Activated T-cell treated with anti-CD3 and anti-CD28 coated beads, Interleukin-2, amount 50 U/mL, for 72 hours (primary cell): Measurements from ENCODE around the gene SOWAHA. TPM values are rescaled to one million over a fixed set of nuclear protein-coding genes. Genes with fewer than 3 reads are reported as not detected.

Source experiments
- ATAC-seq, 2 donors: fragments of 150-1000 bp; cut with Tn5 transposase; replicated peaks in 1 of 2; 2 replicates each; pipeline ENCODE4 v1.10.0; 2021; ENCODE audit warnings: moderate library complexity in 2 of 2, mild to moderate bottlenecking in 1 of 2
- DNase-seq, 2 donors: peaks; one replicate each; pipeline ENCODE4 v3.0.0; 2021 to 2022; ENCODE audit warnings: mixed read lengths in 1 of 2
- H3K27ac Mint-ChIP-seq: one replicate; pipeline ENCODE4 v1.8.0; 2022; ENCODE audit warnings: mild to moderate bottlenecking, moderate library complexity, mixed read lengths
- H3K27me3 Mint-ChIP-seq: one replicate; pipeline ENCODE4 v1.8.0; 2022; ENCODE audit warnings: low read depth, mixed read lengths
- H3K36me3 Mint-ChIP-seq, 2 donors: one replicate each; pipeline ENCODE4 v1.8.0; 2022; ENCODE audit warnings: mixed read lengths in 2 of 2, mild to moderate bottlenecking in 1 of 2; ENCODE audit not compliant: insufficient read depth in 2 of 2
- H3K4me1 Mint-ChIP-seq: one replicate; pipeline ENCODE4 v1.8.0; 2022; ENCODE audit warnings: low read depth, mixed read lengths
- H3K4me3 Mint-ChIP-seq, 2 donors: one replicate each; pipeline ENCODE4 v1.8.0; 2022; ENCODE audit warnings: mild to moderate bottlenecking in 2 of 2, mixed read lengths in 2 of 2, moderate library complexity in 2 of 2
- H3K9me3 Mint-ChIP-seq, 2 donors: one replicate each; pipeline ENCODE4 v1.8.0; 2022; ENCODE audit warnings: mixed read lengths in 2 of 2
- total RNA-seq, 2 donors: library from RNA; stranded (reverse); gene quantifications; one replicate each; pipeline ENCODE4 v1.2.3, GENCODE V29; 2022

Gene SOWAHA
- total RNA-seq, 2 donors from 2014 or later: not detected

DNA sequence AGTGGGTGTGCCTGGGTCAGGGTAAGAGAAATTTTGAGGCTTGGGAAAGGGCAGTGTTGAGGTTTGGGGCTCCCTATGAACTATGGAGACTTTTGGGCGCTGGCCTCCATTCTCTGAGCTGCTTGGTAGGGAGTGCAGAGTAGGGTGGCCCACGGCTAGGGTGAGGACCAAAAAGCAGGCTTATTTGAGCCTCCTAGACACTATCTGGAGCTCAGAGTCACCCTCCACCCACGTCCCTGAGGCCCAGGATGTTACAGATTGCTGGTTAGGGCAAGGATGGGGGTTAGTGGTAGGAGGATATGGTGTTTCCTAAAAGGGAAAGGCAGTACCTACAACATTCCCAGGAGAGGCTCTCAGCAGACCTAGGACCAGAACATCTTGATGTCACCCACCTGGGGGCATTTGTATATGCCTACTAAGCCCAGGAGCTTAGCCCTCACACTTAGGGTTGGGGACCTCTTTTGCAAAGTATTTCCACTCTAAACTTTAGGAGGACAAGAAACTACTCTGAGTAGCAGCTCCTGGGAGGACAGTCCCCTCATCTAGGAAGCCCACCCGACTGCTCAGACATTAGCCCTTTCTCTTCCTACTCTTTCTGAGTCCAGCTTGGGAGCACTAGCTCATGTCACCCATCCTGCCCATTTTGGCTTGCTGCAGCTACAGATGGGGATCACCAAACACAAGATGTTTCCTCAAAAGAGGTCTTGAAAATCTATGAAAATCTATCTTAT is 15.0 kb downstream of the SOWAHA start:
- no peaks in the 10 kb centered on the region for H3K36me3 Mint-ChIP-seq
- H3K4me3 Mint-ChIP-seq: no peak overlapping the region
- no peak for DNase-seq
- peaks cover 9% of the 10 kb centered on the region for H3K4me1 Mint-ChIP-seq
- H3K27ac Mint-ChIP-seq: no peak overlapping the region
- no peak for ATAC-seq
- no peaks in the 10 kb centered on the region for H3K9me3 Mint-ChIP-seq
- peaks cover 75% of the 10 kb centered on the region for H3K27me3 Mint-ChIP-seq

DNA sequence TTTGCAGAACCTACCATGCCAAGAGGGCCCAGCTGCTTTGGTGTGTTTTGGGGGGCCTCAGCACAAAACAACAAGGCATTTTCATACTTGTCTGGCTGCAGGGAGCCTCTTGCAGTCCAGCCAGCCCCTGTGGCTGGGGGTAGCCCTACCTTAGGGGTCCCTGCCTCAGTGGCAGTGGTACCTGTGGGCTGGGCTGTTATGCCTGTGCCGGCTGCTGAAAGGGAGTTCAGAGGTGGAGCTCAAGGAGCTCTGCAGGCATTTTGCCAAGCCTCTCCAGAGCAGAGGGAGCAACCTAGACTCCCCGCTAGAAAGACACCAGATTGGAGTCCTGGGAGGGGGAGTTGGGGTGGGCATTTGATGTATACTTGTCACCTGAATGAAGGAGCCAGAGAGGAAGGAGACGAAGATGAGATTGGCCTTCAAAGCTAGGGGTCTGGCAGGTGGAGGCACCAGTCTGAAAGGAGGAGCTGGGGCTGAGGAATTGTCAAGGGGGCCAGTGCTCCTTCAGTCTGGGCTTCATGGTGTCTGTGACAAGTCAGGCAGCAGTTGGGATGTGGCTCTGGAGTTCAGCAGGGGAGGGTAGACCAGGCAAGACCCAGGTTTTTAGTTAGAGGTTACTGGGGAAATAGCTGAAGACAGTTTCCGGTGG is 15.9 kb downstream of the SOWAHA start:
- Mint-ChIP-seq H3K27ac (no peak overlapping the region), H3K4me3 (peak overlapping the region; percentile 88 to 92), H3K36me3 (no peaks in the 10 kb centered on the region), H3K27me3 (peaks cover 74% of the 10 kb centered on the region), H3K9me3 (no peaks in the 10 kb centered on the region), H3K4me1 (peaks cover 9% of the 10 kb centered on the region)
- DNase-seq: no peak
- ATAC-seq: no peak

DNA sequence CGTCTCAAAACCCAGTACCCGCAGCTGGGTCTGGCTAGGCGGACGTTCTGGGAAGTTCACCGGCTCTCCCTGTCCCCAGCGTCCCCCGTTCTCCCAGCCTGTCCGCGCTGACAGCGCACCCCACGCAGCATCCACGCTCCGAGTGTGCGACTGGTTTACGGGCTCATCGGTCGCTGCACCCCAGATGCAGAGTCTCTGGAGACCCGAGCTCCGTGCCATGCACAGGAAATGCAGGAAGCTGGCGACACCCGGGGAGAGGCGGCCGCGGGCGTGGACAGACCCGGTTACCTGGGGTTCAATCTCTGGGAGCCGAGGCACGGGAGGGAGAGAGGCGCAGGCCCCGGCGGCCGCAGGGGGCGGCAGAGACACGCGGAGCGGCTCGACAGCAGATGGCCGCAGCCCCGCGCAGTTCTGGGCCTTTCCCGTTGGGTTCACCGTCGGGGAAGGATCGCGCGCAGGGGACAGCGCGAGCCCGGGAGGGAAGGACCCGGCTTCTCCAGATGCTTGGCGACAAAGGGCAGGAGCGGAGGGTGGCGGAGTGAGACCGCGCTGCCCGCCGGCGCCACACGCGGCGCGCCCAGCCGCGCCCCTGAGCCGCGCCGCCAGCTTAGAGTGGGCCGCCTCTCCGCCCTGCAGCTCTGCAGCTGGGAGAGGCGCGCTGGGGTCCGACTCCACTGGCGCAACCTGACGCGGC is 16.8 kb downstream of the SOWAHA start:
- DNase-seq (peak; percentile 83 to 85), ATAC-seq (peak; percentile 87 to 89)
- H3K4me3 Mint-ChIP-seq: peak overlapping the region; percentile 88 to 92
- H3K36me3 Mint-ChIP-seq: no peaks in the 10 kb centered on the region
- H3K27ac Mint-ChIP-seq: no peak overlapping the region
- H3K4me1 Mint-ChIP-seq: peaks cover 9% of the 10 kb centered on the region
- H3K27me3 Mint-ChIP-seq: peaks cover 67% of the 10 kb centered on the region
- H3K9me3 Mint-ChIP-seq: no peaks in the 10 kb centered on the region

DNA sequence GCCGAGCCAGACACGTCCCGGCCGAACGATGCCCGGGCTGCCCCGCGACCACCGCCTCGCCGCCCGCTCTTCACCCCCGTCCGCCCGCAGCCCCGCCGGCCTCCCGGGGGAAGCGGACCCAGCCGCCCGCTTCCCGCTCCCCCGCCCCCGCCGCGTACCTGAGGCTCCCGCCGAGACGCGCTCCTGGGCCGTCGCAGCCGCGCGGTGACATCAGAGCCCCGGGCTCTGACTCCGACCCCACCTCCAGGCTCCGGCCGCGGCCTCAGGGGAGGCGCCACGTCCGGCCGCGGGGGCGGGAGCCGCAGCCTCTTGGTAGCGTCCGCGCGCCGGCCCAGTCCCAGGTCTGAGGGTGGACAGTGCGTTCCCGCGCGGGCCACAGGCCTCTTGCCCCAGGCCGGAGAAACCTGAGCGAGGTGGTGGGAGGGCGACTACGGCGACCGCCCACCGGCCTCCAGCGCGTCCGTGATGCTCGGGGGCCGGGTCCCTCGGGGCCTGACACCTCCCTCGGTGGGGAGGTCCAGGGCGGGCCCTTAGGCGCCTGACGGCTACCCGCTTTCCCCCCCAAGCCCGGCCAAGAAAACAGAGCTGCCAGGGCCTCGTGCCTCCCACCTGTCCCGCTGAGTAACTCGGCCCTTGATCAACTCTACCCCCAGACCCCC is 17.5 kb downstream of the SOWAHA start, which contains the start of gene SHROOM1:
Gene SHROOM1, minus strand, starts transcription at position 212 of the 659 bp plus-strand sequence. CDS start 4,507 bp downstream, outside the sequence.
- Mint-ChIP-seq H3K9me3 (no peaks in the 10 kb centered on the region), H3K27ac (no peak within 1 kb of the TSS), H3K36me3 (no peaks in the 10 kb centered on the region), H3K4me3 (peak within 1 kb of the TSS; percentile 88 to 92), H3K4me1 (peaks cover 9% of the 10 kb centered on the region), H3K27me3 (peaks cover 63% of the 10 kb centered on the region)
- ATAC-seq (peak; percentile 52 to 70), DNase-seq (peak; percentile 51 to 55)

DNA sequence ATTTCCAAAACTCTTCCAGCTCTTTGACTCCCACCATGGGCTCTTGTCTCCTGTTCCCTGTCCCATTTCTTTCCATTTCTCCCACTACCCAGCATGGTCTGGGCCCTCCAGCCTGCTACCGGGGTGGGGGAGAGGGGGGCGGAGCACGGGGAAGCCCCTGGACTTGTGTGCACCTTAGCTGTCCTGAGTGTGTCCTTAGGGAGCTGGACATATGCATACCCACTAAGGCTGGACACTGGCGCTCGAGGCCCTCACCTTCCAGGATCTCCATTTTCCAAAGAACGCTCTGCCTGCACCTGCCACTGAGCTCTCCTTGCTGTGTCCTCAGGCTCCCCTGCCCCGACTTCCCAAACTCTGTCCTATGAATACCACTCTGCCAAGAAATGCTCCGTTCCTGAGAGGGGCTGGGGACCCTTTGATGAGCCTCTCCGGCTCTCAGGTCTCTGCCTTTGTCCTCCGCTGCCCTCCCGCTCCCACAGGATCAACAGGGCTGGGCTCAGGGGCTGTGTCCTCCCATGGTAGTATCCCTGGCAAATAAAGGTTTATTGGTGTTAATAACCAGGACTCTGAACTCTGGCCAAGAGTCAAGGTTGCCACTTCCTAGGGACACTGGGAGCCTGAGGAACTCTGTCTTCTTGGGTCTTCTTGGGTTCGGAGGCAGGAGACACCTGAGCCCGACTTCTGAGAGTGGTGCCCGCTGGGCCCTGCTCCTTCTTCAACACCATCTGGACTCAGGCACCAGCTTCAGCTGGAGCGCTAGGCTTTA is 18.2 kb downstream of the SOWAHA start:
- Mint-ChIP-seq H3K27ac (no peak overlapping the region), H3K4me1 (peaks cover 9% of the 10 kb centered on the region), H3K27me3 (peaks cover 58% of the 10 kb centered on the region), H3K4me3 (peak overlapping the region; percentile 81 to 88), H3K36me3 (no peaks in the 10 kb centered on the region), H3K9me3 (no peaks in the 10 kb centered on the region)
- DNase-seq: no peak
- no peak for ATAC-seq

DNA sequence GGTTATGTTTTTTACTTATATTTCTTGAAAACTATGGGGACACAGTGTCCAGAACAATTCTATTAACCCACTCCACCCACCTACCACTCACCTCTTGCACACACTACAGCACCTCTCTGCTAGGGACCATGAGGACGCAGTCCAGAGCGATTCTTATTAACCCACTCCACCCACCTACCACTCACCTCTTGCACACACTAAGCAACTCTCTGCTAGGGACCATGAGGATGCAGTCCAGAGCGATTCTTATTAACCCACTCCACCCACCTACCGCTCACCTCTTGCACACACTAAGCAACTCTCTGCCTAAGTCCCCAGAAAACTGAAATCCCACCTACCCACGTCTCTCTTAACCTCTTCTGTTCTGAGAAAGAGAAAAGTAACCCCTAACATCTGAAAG is 19.5 kb downstream of the SOWAHA start:
- H3K36me3 Mint-ChIP-seq: no peaks in the 10 kb centered on the region
- ATAC-seq (no peak), DNase-seq (no peak)
- no peaks in the 10 kb centered on the region for H3K9me3 Mint-ChIP-seq
- H3K27me3 Mint-ChIP-seq: peaks cover 45% of the 10 kb centered on the region
- H3K27ac Mint-ChIP-seq: no peak overlapping the region
- H3K4me1 Mint-ChIP-seq: peaks cover 9% of the 10 kb centered on the region
- no peak overlapping the region for H3K4me3 Mint-ChIP-seq

DNA sequence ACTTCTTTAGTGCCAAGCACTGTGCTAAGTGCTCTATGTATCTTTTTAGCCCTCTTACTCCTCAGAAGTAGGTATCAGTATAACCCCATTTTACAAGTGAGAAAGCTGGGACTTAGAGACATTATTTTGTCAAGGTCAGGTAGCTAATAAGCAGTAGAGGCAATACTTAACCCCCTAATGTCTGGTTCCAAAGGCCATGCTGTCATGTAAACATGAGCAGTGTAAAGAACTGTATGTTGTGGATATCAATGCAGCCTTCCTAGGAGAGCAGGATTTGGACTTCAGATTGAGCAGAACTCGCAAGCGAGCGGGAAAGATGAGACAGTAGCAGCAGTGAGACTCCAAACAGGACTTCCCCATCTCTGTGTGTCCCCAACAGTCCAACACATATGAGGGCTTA is 21.0 kb downstream of the SOWAHA start:
- no peak overlapping the region for H3K27ac Mint-ChIP-seq
- no peak overlapping the region for H3K4me3 Mint-ChIP-seq
- H3K9me3 Mint-ChIP-seq: no peaks in the 10 kb centered on the region
- H3K36me3 Mint-ChIP-seq: no peaks in the 10 kb centered on the region
- H3K27me3 Mint-ChIP-seq: peaks cover 31% of the 10 kb centered on the region
- ATAC-seq (no peak), DNase-seq (no peak)
- H3K4me1 Mint-ChIP-seq: peaks cover 12% of the 10 kb centered on the region

DNA sequence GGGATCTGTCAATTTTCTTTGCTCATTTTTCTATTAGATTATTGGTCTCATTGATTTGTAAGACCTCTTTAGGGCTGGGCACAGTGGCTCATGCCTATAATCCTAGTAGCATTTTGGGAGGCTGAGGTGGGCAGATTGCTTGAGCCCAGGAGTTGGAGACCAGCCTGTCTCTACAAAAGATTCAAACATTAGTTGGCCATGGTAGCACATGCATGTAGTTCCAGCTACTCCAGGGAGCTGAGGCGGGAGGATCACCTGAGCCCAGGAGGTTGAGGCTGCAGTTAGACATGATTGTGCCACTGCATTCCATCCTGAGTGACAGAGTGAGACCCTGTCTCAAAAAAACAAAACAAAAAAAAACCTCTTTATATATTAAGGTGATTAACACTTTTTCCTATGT is 23.8 kb downstream of the SOWAHA start:
- no peaks in the 10 kb centered on the region for H3K9me3 Mint-ChIP-seq
- DNase-seq (no peak), ATAC-seq (no peak)
- peaks cover 16% of the 10 kb centered on the region for H3K27me3 Mint-ChIP-seq
- H3K4me1 Mint-ChIP-seq: peaks cover 4% of the 10 kb centered on the region
- H3K4me3 Mint-ChIP-seq: no peak overlapping the region
- H3K36me3 Mint-ChIP-seq: no peaks in the 10 kb centered on the region
- H3K27ac Mint-ChIP-seq: no peak overlapping the region

DNA sequence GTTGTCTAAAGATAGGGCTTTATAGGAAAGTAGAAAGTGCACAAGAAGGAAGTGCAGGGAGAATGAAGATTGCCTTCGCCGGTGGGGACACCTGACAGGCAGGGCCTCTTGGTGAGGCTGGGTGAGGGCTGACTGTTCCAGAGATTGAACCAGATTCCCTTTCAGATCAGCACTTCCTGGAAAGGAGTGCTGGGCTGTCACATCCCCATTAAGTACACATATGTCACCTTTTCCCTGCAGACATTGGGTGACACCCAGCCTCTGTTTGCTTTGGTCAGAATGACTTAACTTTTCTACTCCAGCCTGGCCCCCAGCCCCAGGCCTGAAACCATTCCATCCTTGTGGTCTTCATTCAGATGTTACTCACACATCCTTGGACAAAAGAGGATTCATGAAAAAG is 24.8 kb downstream of the SOWAHA start:
- H3K4me3 Mint-ChIP-seq: no peak overlapping the region
- no peak for ATAC-seq
- H3K27ac Mint-ChIP-seq: no peak overlapping the region
- no peak for DNase-seq
- H3K4me1 Mint-ChIP-seq: peaks cover 4% of the 10 kb centered on the region
- H3K36me3 Mint-ChIP-seq: no peaks in the 10 kb centered on the region
- H3K27me3 Mint-ChIP-seq: peaks cover 11% of the 10 kb centered on the region
- no peaks in the 10 kb centered on the region for H3K9me3 Mint-ChIP-seq

DNA sequence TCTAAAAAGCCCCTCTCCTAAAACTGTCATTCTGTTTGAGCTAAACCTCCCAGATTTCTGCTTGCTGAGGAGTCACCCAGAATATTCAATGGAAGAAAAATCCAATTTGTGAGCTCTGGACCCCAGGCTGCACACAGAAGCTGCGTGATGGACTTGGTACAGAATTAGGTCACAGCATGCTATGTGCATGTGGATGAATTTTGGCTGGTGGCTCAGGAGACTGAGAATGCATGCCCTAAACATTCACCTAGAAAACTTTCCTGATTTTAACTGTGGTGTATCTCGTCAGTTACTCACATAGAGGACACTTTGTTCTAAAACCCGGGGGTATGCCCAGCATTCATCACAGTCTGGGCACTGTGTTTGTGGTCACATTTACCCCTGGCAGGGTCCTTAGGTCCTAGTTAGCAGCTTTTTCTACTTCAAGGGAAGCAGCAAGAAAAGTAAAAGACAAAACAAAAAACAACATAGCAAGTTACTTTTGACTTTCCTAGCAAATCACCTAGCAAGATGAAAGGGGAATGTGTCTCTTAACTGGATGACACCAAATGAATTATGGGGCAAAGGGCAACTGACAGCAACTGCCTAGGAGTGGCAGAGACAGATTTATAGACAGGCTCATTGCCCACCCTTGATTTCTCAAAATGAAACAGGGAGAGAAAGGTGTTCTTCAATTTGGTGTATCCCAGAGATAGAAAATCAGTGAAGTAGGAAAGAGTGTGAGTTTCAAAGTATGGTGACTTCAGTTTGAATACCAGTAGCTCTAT is 25.6 kb downstream of the SOWAHA start:
- Mint-ChIP-seq H3K36me3 (no peaks in the 10 kb centered on the region), H3K9me3 (no peaks in the 10 kb centered on the region), H3K27me3 (peaks cover 5% of the 10 kb centered on the region), H3K4me1 (peaks cover 4% of the 10 kb centered on the region), H3K27ac (no peak overlapping the region), H3K4me3 (no peak overlapping the region)
- DNase-seq (no peak), ATAC-seq (no peak)

DNA sequence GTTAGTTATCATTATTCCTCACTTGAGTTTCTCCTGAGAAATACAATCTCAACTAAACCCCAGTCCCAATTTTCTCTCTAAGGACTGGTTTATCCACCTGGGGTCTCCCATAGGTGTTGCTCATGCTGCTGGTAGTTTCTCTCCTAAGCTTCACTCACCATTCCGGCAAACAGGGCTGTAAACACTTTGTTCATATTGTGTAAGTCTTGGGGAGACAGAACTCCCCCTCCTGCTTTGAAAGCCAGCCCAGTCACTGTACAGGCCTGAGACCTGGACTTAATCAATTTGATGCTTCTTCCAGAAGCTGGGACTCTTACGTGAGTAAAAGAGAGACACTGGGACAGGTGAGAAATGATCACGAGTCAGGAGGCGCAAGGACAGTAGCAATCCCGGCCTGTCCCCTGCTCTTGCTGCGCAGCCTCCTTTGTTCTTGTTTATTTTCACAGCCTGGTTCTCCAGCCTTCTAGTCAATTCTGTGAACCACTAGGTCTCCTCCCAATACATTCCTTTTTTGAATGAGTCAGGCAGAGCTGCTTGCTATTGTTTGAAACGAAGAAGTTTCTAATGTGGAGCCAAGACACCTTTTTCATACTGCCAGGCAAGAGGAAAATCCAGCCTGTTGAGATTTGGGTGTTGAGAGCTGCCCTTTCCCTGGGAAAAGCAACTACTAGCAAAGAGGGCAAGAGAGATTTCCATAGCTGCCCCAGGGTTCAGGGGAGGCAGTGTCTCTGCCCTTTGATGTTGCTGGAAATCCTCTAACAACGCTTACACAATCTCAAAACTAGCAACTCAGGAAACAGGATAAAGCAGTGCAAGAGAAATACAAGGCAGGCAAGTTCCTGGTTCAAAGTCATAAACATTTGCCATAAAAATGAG is 26.6 kb downstream of the SOWAHA start:
- Mint-ChIP-seq H3K4me1 (peaks cover 4% of the 10 kb centered on the region), H3K27ac (no peak overlapping the region), H3K4me3 (no peak overlapping the region)

More for the DNA sequence above, 26.6 kb downstream of the SOWAHA start:
- Mint-ChIP-seq H3K27me3 (no peaks in the 10 kb centered on the region), H3K9me3 (no peaks in the 10 kb centered on the region), H3K36me3 (no peaks in the 10 kb centered on the region)
- ATAC-seq (no peak), DNase-seq (no peak)
